GM12878 (cell line): ENCODE results near the gene CDC14A. TPM values are rescaled to one million over a fixed set of nuclear protein-coding genes. Genes with fewer than 3 reads are reported as not detected.

Experiments used
- CUX1 ChIP-seq: IDR thresholded peaks from 2 replicates; pipeline ENCODE4 v1.6.1; 2012; ENCODE audit warnings: improper control_type of control experiment, low read depth, low read length; ENCODE audit not compliant: insufficient replicate concordance
- E2F8 ChIP-seq: fragments of 450-650 bp; IDR thresholded peaks from 2 replicates; pipeline ENCODE4 v1.6.1; 2018; ENCODE audit warnings: mild to moderate bottlenecking, low read depth, moderate library complexity; ENCODE audit not compliant: partially characterized antibody
- E4F1 ChIP-seq: fragments of 450-650 bp; IDR thresholded peaks from 2 replicates; pipeline ENCODE4 v1.6.1; 2018; ENCODE audit warnings: borderline replicate concordance, mild to moderate bottlenecking; ENCODE audit not compliant: partially characterized antibody
- GABPA ChIP-seq: IDR thresholded peaks from 2 replicates; pipeline ENCODE4 v1.6.1; 2014; ENCODE audit warnings: antibody characterized with exemption, low read depth, mild to moderate bottlenecking, inconsistent platforms
- NFYA ChIP-seq: IDR thresholded peaks from 2 replicates; pipeline ENCODE4 v1.6.1; 2011; ENCODE audit warnings: low read depth, mild to moderate bottlenecking, low read length, improper control_type of control experiment, borderline replicate concordance
- WRNIP1 ChIP-seq: IDR thresholded peaks from 2 replicates; pipeline ENCODE4 v1.6.1; 2011; ENCODE audit warnings: low read depth, low read length, improper control_type of control experiment, borderline replicate concordance
- polyA plus RNA-seq, 11 experiments: library from polyadenylated mRNA; depleted of rRNA in 4 of 11; unstranded in 6 of 11; stranded (reverse) in 5 of 11; fragments of >200 nt; fragmentation: Nextera tagmentation in 4 of 11; fragmentation: Illumina TruSeq in 1 of 11; extraction: Ambion mirVana in 4 of 11; extraction: Trizol in 1 of 11; gene quantifications; 1 replicate in 1 of 11; 2 replicates in 10 of 11; pipeline versions ENCODE4 v1.2.1 to v1.2.3, GENCODE V29; 2011 to 2016; ENCODE audit warnings: inconsistent platforms in 2 of 11, missing spikeins in 2 of 11, low read depth in 1 of 11
- total RNA-seq, 4 experiments: library from RNA; depleted of rRNA in 3 of 4; stranded (reverse); fragments of >200 nt in 3 of 4; fragmentation: Illumina TruSeq in 1 of 4; extraction: Trizol in 1 of 4; gene quantifications; 2 replicates each; pipeline versions ENCODE4 v1.2.1 to v1.2.3, GENCODE V29; 2013 to 2021

The CDC14A gene
- total and polyA plus RNA-seq, 10 of the 15 experiments (the other 5 are each of a cell fraction or from before 2014, with no cell fraction given) = 1.5 to 7.1 (median 5.5) TPM

- TF ChIP-seq CUX1 (no peak), NFYA (no peak), WRNIP1 (no peak), E4F1 (no peak), E2F8 (no peak), GABPA (no peak)
- TF ChIP-seq, all 136 proteins: peak for 0
Observed at GRCh38 chr1:100391675-100392074, 39.4 kb downstream of the CDC14A start (continued).
